Neuron (in vitro differentiated cells): Measurements from ENCODE around the gene MAST3.

Experiments used
- H2AFZ ChIP-seq: one replicate; pipeline ENCODE4 v1.6.1; 2013; ENCODE audit warnings: low read depth, mild to moderate bottlenecking, inconsistent platforms, low read length, moderate library complexity
- H3K27me3 ChIP-seq: one replicate; pipeline ENCODE4 v1.6.1; 2013; ENCODE audit warnings: low read length; ENCODE audit not compliant: insufficient read depth
- H3K36me3 ChIP-seq: one replicate; pipeline ENCODE4 v1.6.1; 2013; ENCODE audit warnings: low read length; ENCODE audit not compliant: insufficient read depth
- H3K4me1 ChIP-seq: one replicate; pipeline ENCODE4 v1.6.1; 2013; ENCODE audit warnings: low read length; ENCODE audit not compliant: insufficient read depth
- H3K4me3 ChIP-seq: 2 replicates; pipeline ENCODE4 v1.5.1; 2013; ENCODE audit warnings: mild to moderate bottlenecking, low read length, moderate library complexity
- H3K9me3 ChIP-seq: one replicate; pipeline ENCODE4 v1.6.1; 2013; ENCODE audit warnings: low read length

The MAST3 gene

GRCh38 chr19:18167975-18168645 is 70.5 kb downstream of the MAST3 start:
- no peaks in the 10 kb centered on the region for H3K9me3 ChIP-seq
- H3K4me1 ChIP-seq, result no peaks in the 10 kb centered on the region
- peaks cover 50% of the 10 kb centered on the region for H3K36me3 ChIP-seq
- H3K4me3 ChIP-seq, result no peak overlapping the region
- no peaks in the 10 kb centered on the region for H3K27me3 ChIP-seq
- H2AFZ ChIP-seq, result no peak overlapping the region

DNA sequence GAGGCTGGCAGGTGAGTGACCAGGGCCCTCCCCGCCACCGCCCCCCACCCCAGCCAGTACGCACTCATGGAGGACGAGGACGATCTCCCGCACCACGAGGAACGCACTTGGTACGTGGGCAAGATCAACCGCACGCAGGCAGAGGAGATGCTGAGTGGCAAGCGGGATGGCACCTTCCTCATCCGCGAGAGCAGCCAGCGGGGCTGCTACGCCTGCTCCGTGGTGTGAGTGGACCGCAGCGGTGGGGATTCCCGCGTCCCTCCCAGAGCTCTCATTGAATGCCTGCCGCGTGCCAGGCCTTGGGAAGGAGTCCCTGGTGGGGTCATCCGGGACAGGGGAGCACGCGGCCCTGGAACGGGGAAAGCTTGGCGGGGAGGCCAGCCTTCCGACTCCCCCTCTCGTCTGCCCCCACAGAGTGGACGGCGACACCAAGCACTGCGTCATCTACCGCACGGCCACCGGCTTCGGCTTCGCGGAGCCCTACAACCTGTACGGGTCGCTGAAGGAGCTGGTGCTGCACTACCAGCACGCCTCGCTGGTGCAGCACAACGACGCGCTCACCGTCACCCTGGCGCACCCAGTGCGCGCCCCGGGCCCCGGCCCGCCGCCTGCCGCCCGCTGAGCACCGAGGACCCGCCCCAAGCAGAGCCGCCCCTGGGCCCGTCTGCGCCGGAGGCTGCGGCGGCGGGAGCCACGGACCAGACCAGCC is 71.2 kb downstream of the MAST3 start:
- H3K9me3 ChIP-seq, result no peaks in the 10 kb centered on the region
- H3K4me1 ChIP-seq, result no peaks in the 10 kb centered on the region
- H3K4me3 ChIP-seq, result no peak overlapping the region
- peaks cover 45% of the 10 kb centered on the region for H3K36me3 ChIP-seq
- no peak overlapping the region for H2AFZ ChIP-seq
- H3K27me3 ChIP-seq, result peaks cover 6% of the 10 kb centered on the region

DNA sequence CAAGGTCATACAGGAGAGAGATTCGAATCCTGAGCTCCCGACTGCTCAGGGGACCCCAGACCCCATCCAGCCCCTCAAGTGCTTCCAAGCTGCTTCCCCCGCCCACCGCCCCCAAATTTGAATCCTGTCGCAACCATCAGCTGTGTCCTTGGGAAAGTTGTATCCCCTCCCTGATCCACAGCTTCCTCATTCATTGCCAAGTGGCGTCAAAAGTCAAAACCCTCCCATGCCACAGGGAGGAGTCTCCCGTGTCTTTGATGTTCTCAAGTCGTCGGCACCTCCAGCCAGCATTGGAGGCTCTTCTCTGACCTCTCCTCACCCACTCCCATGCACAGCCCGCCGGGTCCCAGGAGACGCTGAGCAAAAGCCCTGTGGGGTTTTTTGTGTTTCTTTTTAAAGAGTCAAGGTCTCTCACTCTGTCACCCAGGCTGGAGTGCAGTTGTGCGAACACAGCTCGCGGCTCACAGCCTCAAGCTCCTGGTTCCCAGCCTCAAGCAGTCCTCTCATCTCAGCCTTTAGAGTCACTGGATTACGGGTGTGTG is 73.2 kb downstream of the MAST3 start:
- Histone ChIP-seq H3K27me3 (peaks cover 23% of the 10 kb centered on the region), H3K4me3 (no peak overlapping the region), H3K36me3 (peaks cover 37% of the 10 kb centered on the region), H3K4me1 (peaks cover 6% of the 10 kb centered on the region), H3K9me3 (no peaks in the 10 kb centered on the region), H2AFZ (no peak overlapping the region)

- Histone ChIP-seq H3K27me3 (peaks cover 23% of the 10 kb centered on the region), H2AFZ (no peak overlapping the region), H3K9me3 (no peaks in the 10 kb centered on the region), H3K4me1 (peaks cover 6% of the 10 kb centered on the region), H3K36me3 (peaks cover 29% of the 10 kb centered on the region), H3K4me3 (no peak overlapping the region)
Measured at GRCh38 chr19:18171605-18172327, 74.2 kb downstream of the MAST3 start.

DNA sequence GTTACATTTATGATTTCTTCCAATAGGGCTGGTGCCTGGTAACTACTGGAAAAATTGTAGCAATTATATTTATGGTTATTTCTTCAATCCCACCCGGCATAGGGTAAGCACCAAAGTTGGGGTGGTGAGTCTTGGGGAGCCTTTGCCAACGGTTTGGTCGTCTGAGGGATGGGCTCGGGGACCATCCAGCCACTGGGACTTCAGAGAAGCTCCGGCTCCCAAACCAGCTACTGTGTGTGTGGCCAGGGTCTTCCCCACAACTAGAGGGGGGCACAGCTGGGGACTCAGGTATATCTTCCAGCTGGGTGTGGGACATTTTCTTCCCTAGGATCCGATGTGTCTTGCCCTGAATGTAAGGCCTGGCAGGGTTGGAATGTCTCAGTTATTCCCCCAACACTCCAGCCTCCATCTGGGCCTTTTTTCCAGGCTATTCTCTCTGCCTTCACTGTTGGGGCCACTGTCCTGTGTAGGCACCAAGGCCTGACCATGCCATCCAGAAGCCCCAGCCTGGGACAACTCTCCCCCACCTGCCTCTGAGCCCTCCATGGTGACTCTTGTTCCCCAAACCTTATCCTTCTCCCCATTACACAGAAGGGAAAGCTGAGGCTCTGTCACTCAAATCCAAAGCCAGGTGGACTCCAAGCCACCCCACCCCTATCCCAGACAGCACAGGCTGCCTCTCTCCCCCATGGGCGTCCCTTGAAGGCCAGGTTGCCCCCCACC is 74.9 kb downstream of the MAST3 start:
- no peaks in the 10 kb centered on the region for H3K9me3 ChIP-seq
- H3K27me3 ChIP-seq, result peaks cover 23% of the 10 kb centered on the region
- peaks cover 6% of the 10 kb centered on the region for H3K4me1 ChIP-seq
- H3K4me3 ChIP-seq, result no peak overlapping the region
- peaks cover 25% of the 10 kb centered on the region for H3K36me3 ChIP-seq
- no peak overlapping the region for H2AFZ ChIP-seq

DNA sequence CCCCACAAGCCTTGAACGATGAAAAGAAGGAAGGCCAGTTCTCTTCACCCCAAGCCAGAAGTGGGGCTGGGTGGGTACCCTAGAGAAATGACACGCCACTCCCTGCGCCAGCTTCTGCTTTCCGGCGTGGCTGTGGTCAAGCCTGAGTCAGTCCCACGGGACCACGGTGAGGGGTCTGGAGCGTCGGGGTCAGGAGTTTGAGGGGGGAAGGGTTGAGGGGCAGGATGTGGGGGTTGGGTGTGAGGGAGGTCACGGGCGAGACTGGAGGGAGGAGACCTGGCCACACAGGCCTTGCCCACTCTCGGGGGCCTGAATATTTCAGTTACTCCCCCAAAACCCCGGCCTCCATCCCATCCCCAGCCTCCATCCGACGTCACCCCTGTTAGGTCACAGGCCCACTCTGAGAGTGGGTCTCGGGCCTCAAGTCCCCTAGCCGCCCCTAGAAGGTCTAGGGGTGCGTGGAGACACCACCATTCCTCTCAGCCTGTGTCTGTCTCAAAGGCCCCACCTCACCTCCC is 75.5 kb downstream of the MAST3 start:
- Histone ChIP-seq H3K27me3 (peaks cover 23% of the 10 kb centered on the region), H3K4me3 (no peak overlapping the region), H3K36me3 (peaks cover 19% of the 10 kb centered on the region), H3K9me3 (no peaks in the 10 kb centered on the region), H3K4me1 (peaks cover 6% of the 10 kb centered on the region), H2AFZ (no peak overlapping the region)

GRCh38 chr19:18173572-18174288 is 76.2 kb downstream of the MAST3 start, which contains the start of gene IFI30:
Gene IFI30 (plus strand): TSS chr19:18173813. CDS start chr19:18173842, 29 bp downstream.
- no peak within 1 kb of the TSS for H2AFZ ChIP-seq
- H3K36me3 ChIP-seq, result peaks cover 13% of the 10 kb centered on the region
- H3K9me3 ChIP-seq, result no peaks in the 10 kb centered on the region
- H3K27me3 ChIP-seq, result peaks cover 23% of the 10 kb centered on the region
- peak within 1 kb of the TSS; percentile 16 for H3K4me3 ChIP-seq
- peaks cover 6% of the 10 kb centered on the region for H3K4me1 ChIP-seq

GRCh38 chr19:18174983-18175382 is 77.4 kb downstream of the MAST3 start:
- no peaks in the 10 kb centered on the region for H3K9me3 ChIP-seq
- peaks cover 5% of the 10 kb centered on the region for H3K36me3 ChIP-seq
- H2AFZ ChIP-seq, result no peak overlapping the region
- peaks cover 6% of the 10 kb centered on the region for H3K4me1 ChIP-seq
- no peak overlapping the region for H3K4me3 ChIP-seq
- H3K27me3 ChIP-seq, result peaks cover 23% of the 10 kb centered on the region

DNA sequence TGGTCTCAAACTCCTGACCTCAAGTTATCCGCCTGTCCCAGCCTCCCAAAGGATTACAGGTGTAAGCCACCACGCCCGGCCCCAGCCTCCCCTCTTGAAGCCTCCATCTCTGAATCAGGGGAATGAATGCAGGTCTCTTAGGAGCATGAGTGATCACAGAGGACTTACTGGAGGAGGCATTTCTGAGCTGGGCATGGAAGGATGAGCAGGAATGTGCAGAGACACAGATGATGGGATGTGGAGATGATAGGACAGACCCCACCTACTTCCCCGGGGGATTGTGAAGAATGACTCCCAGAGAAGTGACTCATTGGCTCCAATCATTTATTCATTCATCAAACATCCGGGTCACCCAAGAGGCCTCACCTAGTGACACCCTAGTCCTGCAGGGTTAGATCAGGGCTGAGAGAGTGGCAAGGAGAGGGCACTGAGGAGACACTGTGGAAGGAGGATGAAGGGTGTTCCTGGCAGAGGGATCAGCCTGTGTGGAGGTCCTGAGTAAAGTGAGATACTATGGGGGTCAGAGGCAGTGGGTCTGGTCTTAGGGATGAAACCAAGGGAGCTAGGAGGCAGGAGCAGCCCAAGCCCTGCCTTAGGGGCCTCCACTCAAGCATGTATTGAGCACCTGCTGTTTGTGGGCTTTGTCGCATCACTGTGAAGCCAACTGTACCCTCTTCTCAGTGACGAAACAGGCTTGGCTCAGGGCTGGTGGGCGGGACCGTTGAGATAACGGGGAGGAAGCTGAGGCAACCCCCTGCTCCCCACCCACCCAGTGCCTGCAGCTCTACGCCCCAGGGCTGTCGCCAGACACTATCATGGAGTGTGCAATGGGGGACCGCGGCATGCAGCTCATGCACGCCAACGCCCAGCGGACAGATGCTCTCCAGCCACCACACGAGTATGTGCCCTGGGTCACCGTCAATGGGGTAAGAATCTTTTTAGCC is 79.1 kb downstream of the MAST3 start:
- no peak overlapping the region for H2AFZ ChIP-seq
- H3K9me3 ChIP-seq, result no peaks in the 10 kb centered on the region

DNA sequence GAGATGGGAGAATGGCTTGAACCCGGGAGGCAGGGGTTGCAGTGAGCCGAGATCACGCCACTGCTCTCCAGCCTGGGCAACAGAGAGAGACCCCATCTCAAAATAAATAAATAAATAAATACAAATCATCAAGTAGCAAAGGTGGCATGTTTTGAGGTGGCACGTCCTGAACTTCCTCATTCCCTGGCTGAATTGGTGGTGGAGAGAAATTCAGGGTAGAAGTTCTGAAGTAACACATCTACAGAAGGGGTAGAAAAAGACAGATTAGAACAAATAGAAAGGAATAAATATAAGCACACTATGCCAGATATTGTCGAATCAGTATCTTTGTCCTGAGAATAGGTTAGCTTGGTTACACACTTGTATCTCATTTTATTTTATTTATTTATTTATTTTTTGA is 82.4 kb downstream of the MAST3 start:
- H3K4me3 ChIP-seq, result no peak overlapping the region
- H2AFZ ChIP-seq, result no peak overlapping the region
- H3K36me3 ChIP-seq, result no peaks in the 10 kb centered on the region
- H3K9me3 ChIP-seq, result no peaks in the 10 kb centered on the region
- H3K4me1 ChIP-seq, result no peaks in the 10 kb centered on the region
- peaks cover 6% of the 10 kb centered on the region for H3K27me3 ChIP-seq

More for the DNA sequence above, 79.1 kb downstream of the MAST3 start:
- Histone ChIP-seq H3K4me1 (peaks cover 6% of the 10 kb centered on the region), H3K27me3 (peaks cover 23% of the 10 kb centered on the region), H3K36me3 (no peaks in the 10 kb centered on the region), H3K4me3 (no peak overlapping the region)

DNA sequence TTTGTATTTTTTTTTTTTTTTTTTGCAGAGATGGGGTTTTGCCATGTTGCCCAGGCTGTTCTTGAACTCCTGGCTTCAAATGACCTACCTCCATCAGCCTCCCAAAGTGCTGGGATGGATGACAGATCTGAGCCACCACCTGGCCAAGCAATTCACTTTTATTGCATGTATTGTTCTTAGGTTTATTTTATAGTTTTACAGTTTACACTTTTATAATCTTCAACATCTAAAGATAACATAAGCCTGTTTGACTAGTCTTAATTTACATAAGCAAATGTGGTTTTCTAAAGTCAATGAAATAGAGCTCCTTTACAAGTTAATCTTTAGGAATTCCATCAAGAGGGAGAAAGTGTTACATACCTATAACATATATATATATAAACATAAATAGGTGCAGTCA is 86.0 kb downstream of the MAST3 start:
- Histone ChIP-seq H3K27me3 (no peaks in the 10 kb centered on the region), H3K9me3 (no peaks in the 10 kb centered on the region), H2AFZ (no peak overlapping the region), H3K4me3 (no peak overlapping the region), H3K4me1 (no peaks in the 10 kb centered on the region), H3K36me3 (no peaks in the 10 kb centered on the region)
